B cell (primary cell): ENCODE data around the gene B9D2.

Source experiments
- CTCF ChIP-seq: fragments of 200-600 bp; IDR thresholded peaks from one replicate; pipeline ENCODE4 v1.8.0; 2022; ENCODE audit warnings: antibody characterized with exemption, mild to moderate bottlenecking
- EZH2 ChIP-seq: IDR thresholded peaks from 2 replicates; pipeline ENCODE4 v1.6.1; 2012; ENCODE audit warnings: borderline replicate concordance, low read depth, mild to moderate bottlenecking, moderate library complexity, low read length; ENCODE audit not compliant: insufficient read depth, poor library complexity, severe bottlenecking

GRCh38 chr19:41321600-41322270 lies 42.2 kb downstream of the B9D2 start:
- TF ChIP-seq CTCF (peak; percentile 17), EZH2 (no peak)
